ENCODE results near the gene RAI1.

GRCh38 chr17:17787568-17787967 is 106.3 kb downstream of the RAI1 start:
- no peak for TF ChIP-seq CTCF (conservative IDR thresholded peaks at IDR 0.05)
- TF ChIP-seq EZH2 (IDR thresholded peaks at IDR 0.05; ENCODE audit: low read depth) = no peak

Data from PC-9 (cell line).